Fibroblast of villous mesenchyme (primary cell): ENCODE data around the gene KCNH1. TPM values are rescaled to one million over a fixed set of nuclear protein-coding genes. Genes with fewer than 3 reads are reported as not detected.

ENCODE experiments used
- DNase-seq: peaks from one replicate; pipeline ENCODE4 v3.0.0-alpha.2; 2010; ENCODE audit warnings: low read depth
- H3K4me3 ChIP-seq: 2 replicates; pipeline ENCODE4 v1.5.1; 2011; ENCODE audit warnings: low read depth, mild to moderate bottlenecking, low read length
- CTCF ChIP-seq: IDR thresholded peaks from 2 replicates; pipeline ENCODE4 v1.5.1; 2012; ENCODE audit warnings: low read depth, mild to moderate bottlenecking, low read length; ENCODE audit not compliant: insufficient read depth
- total RNA-seq: library from RNA; depleted of rRNA; stranded (reverse); fragments of >200 nt; gene quantifications from 2 replicates; pipeline ENCODE4 v1.2.3, GENCODE V29; 2012

The KCNH1 gene
- total RNA-seq, 1 donor = 11.2 TPM

- no peak for DNase-seq
- no peak for TF ChIP-seq CTCF
- H3K4me3 ChIP-seq = no peak overlapping the region
Observed at GRCh38 chr1:210723646-210724045, 410.3 kb downstream of the KCNH1 start.

GRCh38 chr1:210722410-210723081 is 411.4 kb downstream of the KCNH1 start:
- H3K4me3 ChIP-seq = no peak overlapping the region
- DNase-seq = no peak
- no peak for TF ChIP-seq CTCF

- H3K4me3 ChIP-seq = no peak overlapping the region
- no peak for TF ChIP-seq CTCF
- no peak for DNase-seq
Observed at GRCh38 chr1:210715072-210715471, 418.9 kb downstream of the KCNH1 start.

GRCh38 chr1:210711825-210712612 is 421.9 kb downstream of the KCNH1 start:
- no peak for DNase-seq
- no peak for TF ChIP-seq CTCF
- no peak overlapping the region for H3K4me3 ChIP-seq

- no peak for TF ChIP-seq CTCF
- no peak for DNase-seq
- no peak overlapping the region for H3K4me3 ChIP-seq
Observed at GRCh38 chr1:210709701-210710100, 424.2 kb downstream of the KCNH1 start.

- TF ChIP-seq CTCF = no peak
- H3K4me3 ChIP-seq = no peak overlapping the region
- no peak for DNase-seq
Observed at GRCh38 chr1:210707300-210708240, 426.4 kb downstream of the KCNH1 start.
